Neural cell (in vitro differentiated cells): ENCODE results near the gene RAB2B. TPM values are rescaled to one million over a fixed set of nuclear protein-coding genes. Genes with fewer than 3 reads are reported as not detected.
A peak's percentile ranks its signal among the peaks of the same experiment; 100 is the strongest.

Experiments
- H2AFZ ChIP-seq: fragments of 200-600, 300-800 bp; sonication (generic), shearing (Covaris generic); 2 replicates; pipeline ENCODE4 v1.6.0; 2014; ENCODE audit warnings: low read depth, mild to moderate bottlenecking, antibody characterized with exemption, low read length, moderate library complexity
- H3F3A ChIP-seq: fragments of 200-600 bp; shearing (Covaris generic); 2 replicates; pipeline ENCODE4 v1.6.1; 2016; ENCODE audit warnings: mild to moderate bottlenecking, moderate library complexity, mixed read lengths, antibody characterized with exemption, low read length; ENCODE audit not compliant: insufficient read depth, poor library complexity, severe bottlenecking
- H3K27ac ChIP-seq: fragments of 200-600, 300-800 bp; sonication (generic), shearing (Covaris generic); 2 replicates; pipeline ENCODE4 v1.5.1; 2014; ENCODE audit warnings: mild to moderate bottlenecking, low read length, moderate library complexity
- H3K27me3 ChIP-seq: fragments of 300-800, 200-600 bp; sonication (generic), shearing (Covaris generic); 2 replicates; pipeline ENCODE4 v1.6.0; 2014; ENCODE audit warnings: mild to moderate bottlenecking, low read depth, low read length, moderate library complexity; ENCODE audit not compliant: insufficient read depth
- H3K36me3 ChIP-seq: fragments of 300-800, 200-600 bp; sonication (generic), shearing (Covaris generic); 2 replicates; pipeline ENCODE4 v1.5.1; 2014; ENCODE audit warnings: mild to moderate bottlenecking, antibody characterized with exemption, low read length, moderate library complexity; ENCODE audit not compliant: insufficient read depth
- H3K4me2 ChIP-seq: fragments of 300-800, 200-600 bp; sonication (generic), shearing (Covaris generic); 2 replicates; pipeline ENCODE4 v1.6.0; 2014; ENCODE audit warnings: mild to moderate bottlenecking, low read length
- H3K4me3 ChIP-seq: fragments of 300-800, 200-600 bp; sonication (generic), shearing (Covaris generic); 2 replicates; pipeline ENCODE4 v1.5.1; 2014; ENCODE audit warnings: mild to moderate bottlenecking, low read length, moderate library complexity
- H3K79me2 ChIP-seq: fragments of 200-600 bp; shearing (Covaris generic); replicated peaks from 2 replicates; pipeline ENCODE4 v1.6.0; 2014; ENCODE audit warnings: mild to moderate bottlenecking, low read length, moderate library complexity; ENCODE audit not compliant: insufficient read depth
- H3K9ac ChIP-seq: fragments of 300-800, 200-600 bp; sonication (generic), shearing (Covaris generic); 2 replicates; pipeline ENCODE4 v1.6.1; 2016; ENCODE audit warnings: mild to moderate bottlenecking, low read length, mixed read lengths
- H3K9me2 ChIP-seq: fragments of 200-600 bp; shearing (Covaris generic); 2 replicates; pipeline ENCODE4 v1.6.1; 2016; ENCODE audit warnings: mild to moderate bottlenecking, low read length, mixed read lengths; ENCODE audit not compliant: insufficient read depth
- H3K9me3 ChIP-seq: fragments of 200-600, 300-800 bp; sonication (generic), shearing (Covaris generic); 2 replicates; pipeline ENCODE4 v1.6.1; 2016; ENCODE audit warnings: mild to moderate bottlenecking, mixed run types, low read length, moderate library complexity, mixed read lengths
- H4K20me1 ChIP-seq: fragments of 200-600 bp; shearing (Covaris generic); 2 replicates; pipeline ENCODE4 v1.6.1; 2016; ENCODE audit warnings: mild to moderate bottlenecking, mixed run types; ENCODE audit not compliant: insufficient read depth
- EP300 ChIP-seq: fragments of 450-650 bp; conservative IDR thresholded peaks from 2 replicates; pipeline ENCODE4 v1.6.1; 2014; ENCODE audit warnings: antibody characterized with exemption, mild to moderate bottlenecking, moderate library complexity; ENCODE audit not compliant: poor library complexity, severe bottlenecking
- EZH2 ChIP-seq: fragments of 200-600, 300-800 bp; shearing (Covaris generic), sonication (generic); IDR thresholded peaks from 2 replicates; pipeline ENCODE4 v1.6.1; 2014; ENCODE audit warnings: antibody characterized with exemption, low read length, borderline replicate concordance, mild to moderate bottlenecking; ENCODE audit not compliant: insufficient read depth, poor library complexity, severe bottlenecking
- MXI1 ChIP-seq: fragments of 450-650 bp; conservative IDR thresholded peaks from 2 replicates; pipeline ENCODE4 v1.6.1; 2014; ENCODE audit warnings: antibody characterized with exemption, mild to moderate bottlenecking; ENCODE audit not compliant: poor library complexity, severe bottlenecking
- POLR2AphosphoS5 ChIP-seq: IDR thresholded peaks from 2 replicates; pipeline ENCODE4 v1.6.1; 2012
- RAD21 ChIP-seq: fragments of 450-650 bp; conservative IDR thresholded peaks from 2 replicates; pipeline ENCODE4 v1.6.1; 2014; ENCODE audit warnings: antibody characterized with exemption, mild to moderate bottlenecking, moderate library complexity
- REST ChIP-seq: IDR thresholded peaks from 2 replicates; pipeline ENCODE4 v1.6.1; 2012; ENCODE audit warnings: borderline replicate concordance
- SMC3 ChIP-seq: fragments of 450-650 bp; conservative IDR thresholded peaks from 2 replicates; pipeline ENCODE4 v1.6.1; 2014; ENCODE audit warnings: antibody characterized with exemption, mild to moderate bottlenecking, moderate library complexity; ENCODE audit not compliant: poor library complexity
- TAF1 ChIP-seq: IDR thresholded peaks from 2 replicates; pipeline ENCODE4 v1.6.1; 2012; ENCODE audit warnings: low read depth
- polyA minus RNA-seq: library from RNA; depleted of rRNA, polyadenylated mRNA; stranded (reverse); fragments of >200 nt; gene quantifications from 2 replicates; pipeline ENCODE4 v1.2.3, GENCODE V29; 2014
- polyA plus RNA-seq: library from polyadenylated mRNA; depleted of rRNA; stranded (reverse); fragments of >200 nt; gene quantifications from 2 replicates; pipeline ENCODE4 v1.2.3, GENCODE V29; 2014
- TF ChIP-seq, protein P1 (sequence below): fragments of 450-650 bp; IDR thresholded peaks from 2 replicates; pipeline ENCODE4 v1.5.1; 2014; ENCODE audit warnings: antibody characterized with exemption, mild to moderate bottlenecking, moderate library complexity; ENCODE audit not compliant: poor library complexity, severe bottlenecking

RAB2B gene
- 47.6 and 47.9 TPM in 2 replicates for polyA plus RNA-seq
- polyA minus RNA-seq = 80.5 and 85.5 TPM in 2 replicates

DNA sequence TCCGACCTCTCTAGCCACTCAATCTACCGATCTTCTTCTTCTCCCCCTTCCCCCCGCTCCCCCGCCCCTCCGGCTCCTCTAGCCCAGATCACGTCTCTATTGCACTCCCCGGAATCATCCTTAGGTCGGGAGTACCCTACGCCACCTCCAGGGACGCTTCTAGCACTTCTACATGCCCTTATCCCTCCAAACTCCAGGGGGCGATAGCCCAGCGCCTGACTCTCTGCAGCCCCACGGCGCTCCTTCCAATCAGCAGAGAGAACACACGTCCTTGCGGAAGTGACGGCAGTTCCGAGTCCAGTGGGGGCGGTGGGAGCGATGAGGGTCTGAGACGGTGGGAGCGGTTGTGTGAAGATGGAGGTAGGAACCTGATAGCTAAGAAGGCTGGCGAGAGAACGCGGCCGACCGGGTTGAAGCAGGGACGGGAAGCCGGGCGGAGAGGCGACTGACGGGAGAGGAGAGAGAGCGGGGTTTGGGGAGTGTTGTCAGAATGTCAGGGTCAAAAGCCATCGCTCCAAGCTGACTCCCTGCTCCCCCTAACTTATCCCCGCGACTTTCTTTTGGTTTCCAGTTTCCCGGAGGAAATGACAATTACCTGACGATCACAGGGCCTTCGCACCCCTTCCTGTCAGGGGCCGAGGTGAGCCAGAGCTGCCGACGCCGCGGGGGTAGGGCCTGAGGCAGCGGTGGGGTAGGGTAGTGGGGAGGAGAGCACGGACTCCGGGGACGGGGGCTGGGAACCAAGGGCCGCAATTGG, at the start of gene RAB2B, which contains the start of gene TOX4:
Gene RAB2B (minus strand): TSS at position 35 of the 757 bp plus-strand sequence. CDS start 87 bp downstream, outside the sequence.
Gene TOX4 (plus strand): TSS at position 271 of the 757 bp plus-strand sequence. CDS start 84 bp downstream, at position 355.
- H3K79me2 ChIP-seq = peaks cover 42% of the 10 kb centered on the region
- no peaks in the 10 kb centered on the region for H3K27me3 ChIP-seq
- peak within 1 kb of the TSS; percentile 91 for H3K4me2 ChIP-seq
- H3K4me3 ChIP-seq = peak within 1 kb of the TSS; percentile 97
- no peaks in the 10 kb centered on the region for H4K20me1 ChIP-seq
- peak within 1 kb of the TSS; percentile 87 for H3K9ac ChIP-seq
- peak within 1 kb of the TSS; percentile 88 for H2AFZ ChIP-seq
- H3K9me2 ChIP-seq = no peaks in the 10 kb centered on the region
- no peaks in the 10 kb centered on the region for H3K9me3 ChIP-seq
- H3K36me3 ChIP-seq = no peaks in the 10 kb centered on the region
- H3K27ac ChIP-seq = peak within 1 kb of the TSS; percentile 86
- TF ChIP-seq POLR2AphosphoS5 (peak; percentile 96), REST (peak; percentile 25), EZH2 (no peak), TAF1 (no peak), RAD21 (peak; percentile 68), SMC3 (peak; percentile 65), EP300 (peak; percentile 70), MXI1 (peak; percentile 74)
- TF ChIP-seq, protein P1, sequence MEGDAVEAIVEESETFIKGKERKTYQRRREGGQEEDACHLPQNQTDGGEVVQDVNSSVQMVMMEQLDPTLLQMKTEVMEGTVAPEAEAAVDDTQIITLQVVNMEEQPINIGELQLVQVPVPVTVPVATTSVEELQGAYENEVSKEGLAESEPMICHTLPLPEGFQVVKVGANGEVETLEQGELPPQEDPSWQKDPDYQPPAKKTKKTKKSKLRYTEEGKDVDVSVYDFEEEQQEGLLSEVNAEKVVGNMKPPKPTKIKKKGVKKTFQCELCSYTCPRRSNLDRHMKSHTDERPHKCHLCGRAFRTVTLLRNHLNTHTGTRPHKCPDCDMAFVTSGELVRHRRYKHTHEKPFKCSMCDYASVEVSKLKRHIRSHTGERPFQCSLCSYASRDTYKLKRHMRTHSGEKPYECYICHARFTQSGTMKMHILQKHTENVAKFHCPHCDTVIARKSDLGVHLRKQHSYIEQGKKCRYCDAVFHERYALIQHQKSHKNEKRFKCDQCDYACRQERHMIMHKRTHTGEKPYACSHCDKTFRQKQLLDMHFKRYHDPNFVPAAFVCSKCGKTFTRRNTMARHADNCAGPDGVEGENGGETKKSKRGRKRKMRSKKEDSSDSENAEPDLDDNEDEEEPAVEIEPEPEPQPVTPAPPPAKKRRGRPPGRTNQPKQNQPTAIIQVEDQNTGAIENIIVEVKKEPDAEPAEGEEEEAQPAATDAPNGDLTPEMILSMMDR = peak; percentile 100
- peaks cover 7% of the 10 kb centered on the region for H3F3A ChIP-seq

DNA sequence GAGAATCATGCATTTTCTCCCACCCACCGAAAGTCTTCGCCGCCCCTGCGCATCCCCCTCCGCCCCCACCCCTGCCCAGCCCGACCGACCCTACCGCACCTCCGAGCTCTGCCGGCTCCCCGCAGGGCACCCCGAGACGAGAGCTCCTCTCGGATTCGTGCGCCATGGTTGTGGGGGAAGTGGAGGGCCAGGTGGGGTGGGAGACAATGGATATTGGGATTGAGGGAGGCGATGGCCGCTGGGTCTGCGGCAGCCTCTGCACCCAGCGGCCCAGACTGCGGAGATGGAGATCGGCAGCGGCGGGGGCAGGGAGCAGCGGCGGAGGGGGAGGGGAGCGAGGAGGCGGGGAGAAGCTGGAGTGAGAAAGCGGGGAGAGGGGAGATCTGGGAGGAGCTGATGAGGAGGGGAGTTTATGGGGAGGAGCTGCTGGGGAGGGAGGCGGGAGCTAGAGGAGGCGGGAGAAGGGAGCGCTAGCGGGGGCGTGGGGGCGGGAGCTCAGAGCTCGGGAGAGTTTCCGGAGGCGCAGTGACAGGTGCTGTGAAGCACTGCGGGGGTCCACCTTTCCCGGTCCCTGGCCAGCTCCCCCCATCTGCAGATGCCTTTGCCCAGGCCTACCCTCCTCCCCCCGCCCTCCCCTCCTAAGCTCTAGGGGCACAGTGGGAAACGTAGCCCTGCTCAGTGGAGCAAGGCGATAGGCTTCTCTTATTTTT, 49.4 kb upstream of the RAB2B start, which contains the start of gene SALL2:
Gene SALL2 (minus strand): TSS at position 385 of the 710 bp plus-strand sequence. CDS start 219 bp downstream, at position 166.
- peaks cover 3% of the 10 kb centered on the region for H3F3A ChIP-seq
- H2AFZ ChIP-seq = peak within 1 kb of the TSS; percentile 91
- H3K4me2 ChIP-seq = peak within 1 kb of the TSS; percentile 88
- peaks cover 46% of the 10 kb centered on the region for H3K79me2 ChIP-seq
- no peaks in the 10 kb centered on the region for H3K9me3 ChIP-seq
- H3K9ac ChIP-seq = peak within 1 kb of the TSS; percentile 98
- H3K4me3 ChIP-seq = peak within 1 kb of the TSS; percentile 88
- no peaks in the 10 kb centered on the region for H4K20me1 ChIP-seq
- peak within 1 kb of the TSS; percentile 96 for H3K27ac ChIP-seq
- peaks cover 12% of the 10 kb centered on the region for H3K36me3 ChIP-seq
- TF ChIP-seq REST (peak; percentile 74), EP300 (no peak), POLR2AphosphoS5 (peak; percentile 83), MXI1 (no peak), TAF1 (peak; percentile 79), SMC3 (no peak)
- TF ChIP-seq, protein P1 = no peak
- no peaks in the 10 kb centered on the region for H3K9me2 ChIP-seq
- H3K27me3 ChIP-seq = no peaks in the 10 kb centered on the region
